ENCODE data around the gene GNS. TPM values are rescaled to one million over a fixed set of nuclear protein-coding genes. Genes with fewer than 3 reads are reported as not detected.
A peak's percentile ranks its signal among the peaks of the same experiment; 100 is the strongest.
"Not testable (repeated sequence)": the region's sequence is repeated elsewhere in the genome, so short reads cannot be mapped to it uniquely, and the experiment has no call there.

Gene GNS
- total RNA-seq, 1 donor from 2014 or later, result 45.2 TPM

DNA sequence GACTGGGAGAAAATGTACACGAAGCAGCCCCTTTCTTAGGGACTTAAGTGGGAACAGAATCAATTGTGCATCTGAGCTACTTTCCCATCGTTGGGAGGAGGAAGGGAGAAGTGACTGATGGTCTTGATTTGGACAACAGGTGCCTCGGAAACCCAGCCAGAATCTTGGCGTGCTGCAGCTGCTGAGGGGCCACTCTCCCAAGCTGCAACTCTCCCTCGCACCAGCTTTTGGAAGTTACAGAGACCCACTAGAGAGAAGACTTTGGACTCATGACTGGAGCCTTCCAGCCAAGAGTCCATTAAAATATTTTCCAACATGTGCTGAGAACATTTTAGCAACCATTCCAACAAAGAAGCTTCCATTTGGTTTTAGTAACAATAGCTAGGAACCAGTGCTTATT lies 52.3 kb downstream of the GNS start:
- FAIRE-seq, result no peak

DNA sequence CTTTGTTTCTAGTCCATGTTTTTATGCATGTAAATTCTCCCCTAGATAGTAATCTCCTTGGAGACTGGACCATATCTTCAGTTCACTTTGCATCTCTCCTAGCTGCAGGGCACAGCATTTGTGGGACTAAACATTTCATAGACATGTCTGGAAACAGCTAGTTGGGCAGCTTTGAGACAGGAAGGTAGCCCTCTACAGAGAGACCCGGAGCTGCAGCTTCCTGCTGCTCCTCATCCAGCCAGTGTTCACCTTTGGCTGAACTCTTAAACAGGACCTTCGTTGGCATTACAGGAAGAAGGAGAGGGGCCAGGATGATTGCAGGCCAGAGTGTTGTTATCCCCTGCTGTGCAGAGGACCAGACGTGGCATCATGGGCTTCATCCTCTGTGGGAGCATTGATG lies 52.9 kb downstream of the GNS start:
- no peak for DNase-seq (ENCODE audit: low spot score in 2 of 2)
- no peak for FAIRE-seq

More for the DNA sequence above, 52.3 kb downstream of the GNS start:
- DNase-seq (ENCODE audit: low spot score in 2 of 2), result no peak

DNA sequence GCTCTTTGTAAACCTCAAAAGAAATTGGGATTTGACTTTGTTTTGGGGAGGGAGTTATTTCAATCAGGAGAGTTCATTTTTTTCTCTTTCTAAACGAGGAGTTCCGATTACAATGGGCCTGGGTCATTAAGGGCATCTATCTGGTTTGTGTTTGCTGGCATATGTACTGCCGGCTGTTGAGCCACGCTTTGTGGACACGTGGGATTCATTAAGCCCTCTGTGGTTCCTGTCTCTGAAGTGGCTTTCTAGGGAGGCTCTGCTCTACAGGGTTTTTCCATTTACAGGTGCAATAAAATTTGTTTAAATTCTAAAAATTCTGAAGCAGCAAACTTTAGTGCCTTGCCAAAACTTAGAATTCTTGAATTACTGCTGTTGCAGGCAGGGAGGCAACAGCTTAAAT lies 57.9 kb downstream of the GNS start:
- DNase-seq (ENCODE audit: low spot score in 2 of 2) (no peak), FAIRE-seq (no peak)

DNA sequence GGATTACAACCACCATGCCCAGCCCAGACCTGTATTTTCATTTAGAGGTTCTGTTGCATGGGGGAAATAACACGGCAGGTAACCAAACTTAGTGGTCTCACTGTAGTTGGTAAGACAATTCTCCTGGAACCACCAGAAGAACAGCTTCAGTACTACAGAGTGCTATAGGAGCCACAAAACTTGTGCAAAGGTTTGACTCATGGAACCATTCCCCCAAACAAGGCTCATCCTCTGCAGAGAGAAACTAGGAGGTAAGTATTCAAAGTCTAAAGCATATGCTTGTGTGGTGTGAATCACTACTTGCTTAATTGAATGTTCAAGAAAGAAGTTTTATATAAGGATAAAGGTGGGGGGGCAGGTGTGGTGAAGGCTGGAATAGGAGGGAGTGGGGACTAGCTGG lies 58.7 kb downstream of the GNS start:
- no peak for DNase-seq (ENCODE audit: low spot score in 2 of 2)
- no peak for FAIRE-seq

DNA sequence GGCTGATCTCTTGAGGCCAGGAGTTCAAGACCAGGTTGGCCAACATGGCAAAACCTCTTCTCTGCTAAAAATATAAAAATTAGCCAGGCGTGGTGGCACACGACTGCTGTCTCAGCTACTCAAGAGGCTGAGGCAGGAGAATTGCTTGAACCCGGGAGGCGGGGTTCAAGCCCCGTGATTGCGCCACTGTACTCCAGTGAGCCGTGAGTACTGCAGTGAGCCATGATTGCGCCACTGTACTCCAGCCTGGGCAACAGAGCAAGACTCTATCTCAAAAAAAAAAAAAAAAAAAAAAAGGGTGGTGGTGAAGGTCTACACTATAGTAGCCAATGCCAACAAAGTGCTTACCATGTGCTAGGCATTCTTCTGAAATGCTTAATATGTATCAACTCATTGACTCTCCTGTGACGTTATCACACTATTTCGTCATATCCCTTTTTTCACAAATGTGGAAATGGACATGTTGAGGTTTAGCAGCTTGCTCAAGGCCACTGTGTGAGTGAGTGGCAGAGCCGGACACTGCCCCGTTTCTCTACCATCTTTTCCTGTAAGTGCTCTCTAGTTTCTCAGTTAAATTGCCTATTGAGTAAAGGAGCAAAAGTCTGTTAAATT lies 59.6 kb downstream of the GNS start:
- FAIRE-seq, result no peak
- no peak for DNase-seq (ENCODE audit: low spot score in 2 of 2)

DNA sequence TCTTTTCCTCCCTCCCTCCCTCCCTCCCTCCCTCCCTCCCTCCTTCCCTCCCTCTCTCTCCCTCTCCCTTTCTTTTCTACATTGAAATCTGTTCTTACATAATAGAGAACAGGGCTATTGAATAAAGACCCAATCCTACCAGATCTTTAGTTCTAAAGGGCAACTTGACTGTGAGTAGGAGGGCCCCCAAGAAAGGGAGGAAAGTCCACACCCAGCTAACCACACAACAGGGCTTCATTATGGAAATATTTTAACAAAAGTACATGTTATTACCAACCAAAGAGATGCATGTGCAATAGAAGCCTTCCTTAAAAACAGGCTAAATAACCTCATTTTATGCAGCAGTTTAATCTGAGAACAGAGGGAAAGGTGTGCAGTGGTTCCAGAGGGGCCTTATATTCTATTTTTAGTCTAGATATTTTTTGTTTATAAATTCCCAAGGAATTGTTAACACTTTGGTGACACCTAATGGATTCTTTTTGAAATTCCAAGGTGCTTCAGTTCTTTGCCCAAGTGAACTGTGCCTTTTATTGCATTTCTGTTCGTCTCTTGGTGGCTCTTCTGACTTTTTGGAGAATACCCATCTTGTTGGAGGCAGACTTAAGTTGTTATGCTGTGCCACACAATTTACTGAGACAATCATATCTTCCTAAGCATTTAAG lies 63.0 kb downstream of the GNS start:
- DNase-seq (ENCODE audit: low spot score in 2 of 2) (peak in 1 of 2 donors; percentile 34), FAIRE-seq (no peak)

DNA sequence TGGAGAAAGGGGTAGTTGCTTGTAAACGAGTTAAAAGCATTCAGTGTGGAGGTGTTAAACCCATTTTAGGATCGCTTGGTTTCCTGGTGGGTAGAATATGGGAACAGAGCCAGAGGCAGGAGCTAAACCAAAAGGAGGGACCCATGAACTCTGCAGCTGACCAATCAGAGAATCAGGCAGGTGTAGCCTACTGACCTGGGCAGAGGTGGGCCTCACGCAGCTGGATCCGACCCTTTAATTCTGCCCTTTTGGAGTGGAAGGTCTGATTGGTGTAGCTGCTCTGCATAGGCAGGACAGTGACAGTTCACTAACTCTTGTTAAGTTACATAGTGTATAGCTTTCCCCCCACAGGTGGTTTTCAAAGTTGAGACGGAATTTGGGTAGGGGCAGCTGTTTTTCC lies 63.7 kb downstream of the GNS start:
- DNase-seq (ENCODE audit: low spot score in 2 of 2), result no peak
- FAIRE-seq, result no peak

DNA sequence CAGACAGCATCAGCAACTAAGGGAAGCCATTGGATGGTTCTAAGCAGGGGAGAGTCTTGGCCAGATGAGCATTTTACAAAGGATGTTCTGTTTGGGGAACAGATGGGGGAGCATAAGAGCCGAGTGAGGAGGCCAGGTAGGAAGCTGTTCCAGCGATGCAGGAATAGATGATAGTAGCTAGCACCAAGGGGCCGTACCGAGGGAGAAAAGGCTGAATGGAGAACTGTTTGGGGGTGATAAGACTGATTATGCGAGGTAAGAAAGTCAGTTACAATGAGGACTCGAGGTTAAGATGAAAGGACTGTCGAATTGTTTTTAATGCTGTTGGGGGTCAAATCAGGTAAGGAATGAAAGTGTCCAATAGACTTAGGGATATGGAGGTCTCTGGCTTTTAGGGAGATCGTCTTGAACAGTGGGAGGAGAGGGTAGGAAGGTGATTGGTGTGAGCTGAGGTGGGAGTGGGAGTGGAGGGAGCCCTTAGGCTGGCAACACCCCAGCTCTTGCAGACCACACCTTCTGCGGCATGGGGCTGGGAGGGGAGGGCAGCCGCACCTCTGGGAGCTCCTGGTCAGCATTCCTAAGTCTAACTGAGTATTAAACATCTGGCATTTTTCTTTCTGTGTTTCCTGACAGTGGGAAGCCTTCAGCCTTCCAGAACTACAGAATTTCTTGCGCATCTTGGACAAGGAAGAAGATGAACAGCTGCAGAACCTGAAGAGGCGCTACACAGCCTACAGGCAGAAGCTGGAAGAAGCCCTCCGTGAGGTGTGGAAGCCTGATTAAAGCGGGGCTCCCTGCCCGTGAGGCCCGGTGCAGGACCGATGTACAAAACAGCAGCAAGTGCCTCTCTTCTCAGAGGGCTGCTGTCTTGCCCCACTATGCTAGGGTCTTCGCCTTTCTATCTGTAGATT lies 64.8 kb downstream of the GNS start:
- FAIRE-seq (no peak), DNase-seq (ENCODE audit: low spot score in 2 of 2) (no peak)

DNA sequence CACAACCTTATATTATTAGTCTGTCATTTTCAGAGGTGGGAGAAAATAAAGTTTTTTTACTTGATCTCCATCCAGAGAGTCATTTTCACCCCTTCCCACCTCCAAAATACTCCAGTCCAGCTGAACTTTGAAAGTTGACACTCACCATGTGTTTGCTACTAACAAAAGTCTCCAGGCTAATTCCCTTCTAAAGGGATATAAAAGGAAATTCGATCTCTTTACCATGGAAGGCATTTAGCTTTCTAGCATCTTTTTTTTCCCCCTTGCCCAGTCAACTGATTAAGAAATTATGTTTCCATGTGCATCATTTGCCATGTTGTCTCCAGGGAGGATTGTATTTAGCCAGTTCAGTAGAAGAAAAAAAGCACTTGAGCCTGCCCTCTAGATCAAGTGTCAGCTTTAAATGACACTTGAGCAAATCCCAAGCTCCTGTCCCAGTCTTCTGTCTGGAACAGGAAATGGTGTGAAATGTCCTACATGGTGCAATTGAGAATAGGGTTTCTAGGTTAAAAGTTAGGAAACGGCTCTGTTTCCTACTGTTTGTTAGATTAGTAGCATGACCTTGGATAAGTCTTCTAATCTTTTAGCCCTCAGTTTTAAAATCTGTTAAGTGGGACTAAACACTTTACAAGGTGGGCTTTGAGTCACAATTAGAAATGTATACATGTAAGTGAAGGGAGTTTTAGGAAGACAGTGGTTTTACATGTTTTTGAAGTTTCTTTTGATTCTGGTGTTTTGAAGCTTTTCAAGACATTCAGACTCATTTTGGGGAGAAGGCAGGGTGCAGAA lies 67.2 kb downstream of the GNS start:
- DNase-seq (ENCODE audit: low spot score in 2 of 2), result no peak
- FAIRE-seq, result no peak

DNA sequence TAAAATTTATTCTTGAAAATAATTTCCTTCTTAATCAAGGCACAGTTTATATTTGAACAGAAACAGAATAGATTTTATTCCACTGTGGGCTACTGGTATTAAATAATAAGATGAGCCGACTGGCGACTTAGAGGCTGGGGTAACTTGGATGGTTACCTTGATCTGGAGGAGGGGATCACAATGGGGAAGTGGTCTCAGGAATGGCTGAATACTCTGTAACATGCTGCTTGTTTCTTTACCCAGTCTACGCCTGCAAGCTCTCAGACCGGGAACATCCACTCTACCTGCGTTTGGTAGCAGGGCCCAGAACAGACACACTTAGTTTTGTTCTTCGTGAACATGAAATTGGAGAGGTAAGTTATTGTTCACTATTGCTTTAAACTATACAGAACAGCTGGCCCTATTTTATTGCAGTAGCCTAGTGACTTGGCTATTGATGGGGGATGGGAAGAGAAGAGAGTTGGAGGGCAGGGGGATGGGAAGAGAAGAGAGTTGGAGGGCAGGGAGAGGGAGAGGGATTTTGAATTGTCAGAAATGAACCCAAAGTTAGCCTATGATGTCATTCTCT lies 67.9 kb downstream of the GNS start:
- FAIRE-seq, result no peak
- DNase-seq (ENCODE audit: low spot score in 2 of 2), result no peak

DNA sequence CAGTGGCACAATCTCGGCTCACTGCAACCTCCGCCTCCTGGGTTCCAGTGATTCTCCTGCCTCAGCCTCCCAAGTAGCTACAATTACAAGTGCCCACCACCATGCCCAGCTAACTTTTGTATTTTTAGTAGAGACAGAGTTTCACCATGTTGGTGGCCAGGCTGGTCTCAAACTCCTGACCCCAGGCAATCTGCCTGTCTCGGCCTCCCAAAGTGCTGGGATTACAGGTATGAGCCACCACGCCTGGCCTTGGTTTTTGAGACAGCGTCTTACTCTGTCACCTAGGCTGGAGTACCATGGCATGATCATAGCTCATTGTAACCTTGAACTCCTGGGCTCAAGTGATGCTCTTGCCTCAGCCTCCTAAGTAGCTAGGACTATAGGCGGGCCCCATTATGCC lies 69.0 kb downstream of the GNS start:
- DNase-seq (ENCODE audit: low spot score in 2 of 2); FAIRE-seq: not testable (repeated sequence)

DNA sequence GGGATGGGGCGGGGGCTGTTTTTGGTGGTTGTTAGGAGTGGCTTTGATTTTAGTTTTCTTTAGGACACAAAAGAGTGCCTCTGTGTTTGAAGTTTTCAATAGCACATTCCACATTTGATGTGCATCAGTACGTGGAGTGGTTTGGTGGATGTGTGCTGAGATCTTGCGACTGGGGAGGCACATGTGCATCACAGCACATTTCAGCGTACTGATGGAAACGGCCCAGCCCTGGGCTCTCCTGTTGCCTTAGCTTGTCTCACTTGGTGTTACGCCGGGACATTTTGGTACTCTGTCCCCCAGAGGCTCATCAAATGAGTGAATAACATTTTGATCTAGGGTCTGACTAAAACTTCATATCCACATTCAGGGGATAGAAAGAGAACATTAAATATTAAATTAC lies 70.5 kb downstream of the GNS start:
- FAIRE-seq, result no peak
- DNase-seq (ENCODE audit: low spot score in 2 of 2), result no peak

DNA sequence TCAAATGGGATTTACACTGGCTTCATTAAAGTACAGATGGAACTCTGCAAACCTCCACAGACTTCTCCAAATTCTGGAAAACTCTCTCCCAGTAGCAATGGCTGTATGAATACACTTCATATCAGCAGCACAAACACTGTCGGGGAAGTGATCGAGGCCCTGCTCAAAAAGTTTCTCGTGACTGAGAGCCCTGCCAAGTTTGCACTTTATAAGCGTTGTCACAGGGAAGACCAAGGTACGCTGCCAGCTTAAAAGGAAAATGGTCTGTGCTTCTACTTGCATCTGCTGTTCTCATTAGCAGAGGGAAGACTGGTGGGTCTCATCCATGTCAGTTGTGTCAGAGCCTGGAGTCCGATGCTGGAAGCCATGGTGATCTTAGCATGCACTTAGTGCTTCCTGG lies 71.0 kb downstream of the GNS start:
- FAIRE-seq (no peak), DNase-seq (ENCODE audit: low spot score in 2 of 2) (no peak)

DNA sequence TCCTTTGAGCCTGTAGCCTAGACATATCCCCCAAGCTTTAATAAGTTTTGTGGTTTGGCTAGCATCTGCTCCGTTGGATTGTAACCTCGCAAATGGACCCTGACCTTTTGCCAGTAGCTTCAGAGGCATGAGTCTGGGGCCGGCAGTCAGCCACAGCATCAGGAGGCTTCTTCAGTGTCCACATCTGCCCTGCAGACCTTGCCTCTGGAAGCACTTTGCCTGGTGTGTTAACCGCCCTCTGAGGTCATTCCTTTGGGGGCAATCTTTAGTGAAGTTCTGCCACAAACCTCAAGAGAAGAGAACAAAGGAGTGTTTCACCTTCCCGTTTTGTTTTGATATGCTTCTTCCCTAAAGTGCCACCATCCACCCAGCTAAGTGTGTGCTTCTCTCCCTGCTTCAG lies 71.4 kb downstream of the GNS start:
- DNase-seq (ENCODE audit: low spot score in 2 of 2) (no peak), FAIRE-seq (no peak)

DNA sequence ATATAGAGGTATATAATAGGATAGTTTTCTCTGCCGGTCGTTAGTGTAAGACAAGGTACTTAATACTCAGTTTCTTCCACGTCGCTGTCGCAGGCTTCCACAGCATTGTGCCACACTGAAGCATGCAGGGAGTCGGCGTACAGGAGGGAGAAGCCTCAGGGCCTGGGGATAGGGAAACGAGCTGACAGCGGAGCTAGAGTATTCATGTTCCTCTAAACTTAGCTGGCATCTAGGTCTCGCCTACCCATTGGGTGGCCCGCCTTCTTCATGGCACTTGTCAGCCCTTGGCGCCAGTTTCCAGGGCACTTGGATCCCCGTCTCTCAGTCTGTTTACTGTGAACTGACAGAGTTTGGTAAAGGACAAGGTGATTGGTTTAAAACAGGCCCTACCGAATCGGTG lies 73.6 kb downstream of the GNS start:
- no peak for FAIRE-seq
- no peak for DNase-seq (ENCODE audit: low spot score in 2 of 2)

DNA sequence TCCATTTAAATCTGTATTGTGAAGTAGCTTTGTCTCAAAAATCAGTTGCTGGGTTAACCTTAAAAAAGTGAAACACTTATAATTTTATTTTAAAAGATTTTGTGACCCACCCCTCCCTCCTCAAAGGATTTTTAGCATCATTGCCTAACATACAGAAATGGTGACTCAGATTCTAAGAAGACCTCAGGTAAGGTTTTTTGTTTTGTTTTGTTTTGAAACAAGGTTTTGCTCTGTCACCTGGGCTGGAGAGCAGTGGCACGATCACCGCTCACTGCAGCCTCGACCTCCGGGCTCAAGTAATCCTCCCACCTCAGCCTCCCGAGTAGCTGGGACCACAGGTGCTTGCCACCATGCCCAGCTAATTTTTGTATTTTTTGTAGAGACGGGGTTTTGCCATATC lies 74.2 kb downstream of the GNS start:
- DNase-seq (ENCODE audit: low spot score in 2 of 2), result no peak
- FAIRE-seq, result no peak

DNA sequence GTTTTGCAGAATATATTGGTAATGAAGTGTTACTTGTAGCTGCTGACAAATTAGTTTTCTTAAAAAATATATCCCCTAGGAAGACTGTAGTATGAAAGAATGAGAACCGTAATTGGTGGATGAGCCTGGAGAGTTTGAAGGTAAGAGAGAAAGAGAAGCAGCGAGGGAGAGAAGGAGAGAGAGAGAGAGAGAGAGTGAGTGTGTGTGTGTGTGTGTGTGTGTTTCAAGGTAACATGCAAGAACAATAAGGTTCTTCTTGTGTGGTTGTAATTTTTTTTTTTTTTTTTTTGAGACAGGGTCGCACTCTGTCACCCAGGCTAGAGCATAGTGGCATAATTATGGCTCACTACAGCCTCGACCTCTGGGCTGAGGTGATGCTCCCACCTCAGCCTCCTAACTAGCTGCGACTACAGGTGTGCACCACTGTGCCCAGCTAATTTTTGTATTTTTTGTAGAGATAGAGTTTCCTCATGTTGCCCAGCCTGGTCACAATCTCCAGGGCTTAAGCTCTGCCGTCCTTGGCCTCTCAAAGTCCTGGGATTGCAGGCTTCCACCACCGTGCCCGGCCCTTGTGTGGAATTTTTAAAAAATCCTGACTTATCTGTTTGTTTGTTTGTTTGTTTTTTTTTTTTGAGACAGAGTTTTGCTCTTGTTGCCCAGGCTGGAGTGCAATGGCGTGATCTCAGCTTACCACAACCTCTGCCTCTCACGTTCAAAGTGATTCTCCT lies 75.2 kb downstream of the GNS start:
- no peak for FAIRE-seq
- DNase-seq (ENCODE audit: low spot score in 2 of 2), result no peak

DNA sequence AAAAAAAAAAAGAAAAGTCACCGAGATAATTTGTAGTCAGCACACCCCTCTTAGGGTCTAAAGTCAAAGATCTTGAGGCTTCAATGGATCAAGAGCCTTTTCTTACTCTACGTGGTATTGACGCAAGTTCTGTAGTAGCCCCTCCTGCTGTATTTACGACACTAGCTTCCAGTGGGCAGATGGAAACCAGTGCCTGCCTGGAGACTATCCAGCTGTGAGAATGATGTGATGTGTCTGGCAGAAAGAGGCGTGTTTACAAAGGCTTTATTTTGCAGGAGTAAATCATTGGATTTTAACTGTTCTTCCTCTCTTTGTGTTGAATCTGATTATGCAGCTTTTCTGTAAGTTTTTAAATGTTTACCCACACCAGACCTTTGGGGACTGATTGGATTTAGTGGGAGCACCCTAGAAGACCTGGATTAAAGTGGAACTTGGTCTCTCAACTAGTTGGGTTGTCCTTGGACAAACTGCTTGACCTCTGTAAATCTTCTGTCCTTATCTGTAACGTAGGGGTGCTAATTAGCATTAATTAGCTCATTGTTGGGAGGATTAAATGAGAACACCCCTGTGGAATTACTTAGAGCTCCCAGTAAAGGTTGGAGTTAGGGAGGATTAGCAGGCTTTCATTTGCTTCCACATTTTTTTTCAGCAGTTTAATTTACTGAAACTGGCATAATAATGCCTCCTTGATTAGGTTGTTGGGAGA lies 76.5 kb downstream of the GNS start:
- FAIRE-seq (no peak), DNase-seq (ENCODE audit: low spot score in 2 of 2) (no peak)
